GM20431 (cell line): ENCODE data around the gene CTDSP2.
"Not testable (repeated sequence)": the region's sequence is repeated elsewhere in the genome, so short reads cannot be mapped to it uniquely, and the experiment has no call there.

Source experiments
- in situ Hi-C: fragments of 300-500 bp; cut with MseI, MboI; formaldehyde crosslinking; loops from one replicate; pipeline ENCODE4 v1.15.0; 2020; ENCODE audit warnings: low sequenced_read_pairs; ENCODE audit not compliant: unreplicated experiment

CTDSP2 gene

GRCh38 chr12:57837864-57838562 lies 8.5 kb downstream of the CTDSP2 start:
- in situ Hi-C loops: no loop called here

- in situ Hi-C loops: no loop called here
Observed at GRCh38 chr12:57836442-57837375, 9.8 kb downstream of the CTDSP2 start.

- in situ Hi-C loops: no loop called here
Observed at GRCh38 chr12:57835366-57836288, 10.9 kb downstream of the CTDSP2 start.

GRCh38 chr12:57834086-57834876 lies 12.2 kb downstream of the CTDSP2 start:
- in situ Hi-C loops: no loop called here

- in situ Hi-C loops: no loop called here
Observed at GRCh38 chr12:57833672-57834071, 12.9 kb downstream of the CTDSP2 start.

GRCh38 chr12:57832966-57833365 lies 13.6 kb downstream of the CTDSP2 start:
- in situ Hi-C loops: no loop called here

GRCh38 chr12:57830393-57830792 lies 16.1 kb downstream of the CTDSP2 start:
- in situ Hi-C loops: no loop called here

- in situ Hi-C loops: loop anchor here (5.0 kb wide), 1 partner anchor 73 kb away; no protein-coding TSS in a partner anchor
Observed at GRCh38 chr12:57829025-57829777, 17.3 kb downstream of the CTDSP2 start.

- in situ Hi-C loops: loop anchor here (5.0 kb wide), 1 partner anchor 75 kb away; no protein-coding TSS in a partner anchor
Observed at GRCh38 chr12:57826966-57827365, 19.6 kb downstream of the CTDSP2 start.

- in situ Hi-C loops: loop anchor here (5.0 kb wide), 1 partner anchor 76 kb away; no protein-coding TSS in a partner anchor
Observed at GRCh38 chr12:57826400-57826799, 20.1 kb downstream of the CTDSP2 start.

- in situ Hi-C loops: loop anchor here (5.0 kb wide), 1 partner anchor 77 kb away; no protein-coding TSS in a partner anchor
Observed at GRCh38 chr12:57825451-57825850, 21.1 kb downstream of the CTDSP2 start.

- in situ Hi-C loops: no loop called here
Observed at GRCh38 chr12:57823908-57824640, 22.5 kb downstream of the CTDSP2 start.

- in situ Hi-C loops: no loop called here
Observed at GRCh38 chr12:57823131-57823907, 23.2 kb downstream of the CTDSP2 start.

GRCh38 chr12:57822392-57823130 lies 24.0 kb downstream of the CTDSP2 start:
- in situ Hi-C loops: no loop called here

GRCh38 chr12:57821474-57822214 lies 24.9 kb downstream of the CTDSP2 start:
- in situ Hi-C loops: no loop called here

GRCh38 chr12:57821015-57821414 lies 25.5 kb downstream of the CTDSP2 start:
- in situ Hi-C loops: not testable (repeated sequence)
